ENCODE measurements around the gene F2.

F2 gene

GRCh38 chr11:46672381-46672839 is 46.6 kb upstream of the F2 start:
- Histone ChIP-seq H3K14ac (ENCODE audit: low read length in 2 of 2) (no peak overlapping the region), H4K8ac (ENCODE audit: low read length) (no peak overlapping the region), H3K9ac (ENCODE audit: low read length) (no peak overlapping the region), H3K23ac (ENCODE audit: low read length in 2 of 2) (no peak overlapping the region), H3K79me1 (replicated peaks; ENCODE audit: low read length, poor library complexity, severe bottlenecking) (peaks cover 4% of the 10 kb centered on the region), H3K27me3 (ENCODE audit: control insufficient read depth in 1 of 2, insufficient read depth in 1 of 2, low read length in 2 of 2) (no peaks in the 10 kb centered on the region), H2AK5ac (ENCODE audit: low read length, severe bottlenecking) (no peak overlapping the region), H2BK15ac (ENCODE audit: low read depth, poor library complexity, severe bottlenecking) (no peak overlapping the region), H4K91ac (ENCODE audit: low read length) (no peak overlapping the region), H3K4me2 (ENCODE audit: low read length, poor library complexity, severe bottlenecking) (no peak overlapping the region), H3K18ac (ENCODE audit: low read depth in 1 of 2, low read length in 2 of 2) (no peak overlapping the region), H3K4me3 (ENCODE audit: insufficient read depth in 1 of 2, low read depth in 1 of 2, low read length in 2 of 2) (no peak overlapping the region), H3K4ac (ENCODE audit: low read depth in 1 of 2, low read length in 2 of 2) (no peak overlapping the region), H2BK12ac (ENCODE audit: low read length in 2 of 2) (no peak overlapping the region), H2BK5ac (ENCODE audit: low read depth, low read length, poor library complexity, severe bottlenecking) (no peak overlapping the region), H3K27ac (ENCODE audit: low read length, poor library complexity, severe bottlenecking) (no peak overlapping the region), H2AFZ (ENCODE audit: low read depth, low read length) (no peak overlapping the region), H3K36me3 (ENCODE audit: control insufficient read depth in 1 of 2, insufficient read depth in 2 of 2, low read depth in 1 of 2, low read length in 2 of 2) (peaks cover 69 to 79% of the 10 kb centered on the region in 2 experiments), H3K9me3 (ENCODE audit: control insufficient read depth, low read length) (no peaks in the 10 kb centered on the region), H3K4me1 (ENCODE audit: control insufficient read depth, insufficient read depth, low read depth, low read length) (peaks cover 24% of the 10 kb centered on the region), H2BK120ac (ENCODE audit: low read depth, low read length) (no peak overlapping the region)
- WGBS, result 95% methylated on average over 6 of the region's 7 CpGs
- DNase-seq, result no peak

GRCh38 chr11:46673713-46674462 is 45.1 kb upstream of the F2 start:
- Histone ChIP-seq H2BK15ac (ENCODE audit: low read depth, poor library complexity, severe bottlenecking) (no peak overlapping the region), H2AFZ (ENCODE audit: low read depth, low read length) (no peak overlapping the region), H3K14ac (ENCODE audit: low read length in 2 of 2) (no peak overlapping the region), H3K27ac (ENCODE audit: low read length, poor library complexity, severe bottlenecking) (no peak overlapping the region), H2AK5ac (ENCODE audit: low read length, severe bottlenecking) (no peak overlapping the region), H2BK5ac (ENCODE audit: low read depth, low read length, poor library complexity, severe bottlenecking) (no peak overlapping the region), H3K4me3 (ENCODE audit: insufficient read depth in 1 of 2, low read depth in 1 of 2, low read length in 2 of 2) (no peak overlapping the region), H3K18ac (ENCODE audit: low read depth in 1 of 2, low read length in 2 of 2) (no peak overlapping the region), H3K4ac (ENCODE audit: low read depth in 1 of 2, low read length in 2 of 2) (no peak overlapping the region), H3K23ac (ENCODE audit: low read length in 2 of 2) (no peak overlapping the region), H3K36me3 (ENCODE audit: control insufficient read depth in 1 of 2, insufficient read depth in 2 of 2, low read depth in 1 of 2, low read length in 2 of 2) (peaks cover 67 to 77% of the 10 kb centered on the region in 2 experiments), H3K79me1 (replicated peaks; ENCODE audit: low read length, poor library complexity, severe bottlenecking) (peaks cover 4% of the 10 kb centered on the region), H4K91ac (ENCODE audit: low read length) (no peak overlapping the region), H3K27me3 (ENCODE audit: control insufficient read depth in 1 of 2, insufficient read depth in 1 of 2, low read length in 2 of 2) (no peaks in the 10 kb centered on the region), H3K4me1 (ENCODE audit: control insufficient read depth, insufficient read depth, low read depth, low read length) (peaks cover 32% of the 10 kb centered on the region), H2BK120ac (ENCODE audit: low read depth, low read length) (no peak overlapping the region), H3K4me2 (ENCODE audit: low read length, poor library complexity, severe bottlenecking) (no peak overlapping the region), H4K8ac (ENCODE audit: low read length) (no peak overlapping the region), H2BK12ac (ENCODE audit: low read length in 2 of 2) (no peak overlapping the region), H3K9ac (ENCODE audit: low read length) (no peak overlapping the region), H3K9me3 (ENCODE audit: control insufficient read depth, low read length) (no peaks in the 10 kb centered on the region)
- DNase-seq, result no peak
- WGBS, result 93% methylated on average over 5 of the region's 6 CpGs

GRCh38 chr11:46674463-46675287 is 44.3 kb upstream of the F2 start:
- Histone ChIP-seq H2AFZ (ENCODE audit: low read depth, low read length) (no peak overlapping the region), H3K4me3 (ENCODE audit: insufficient read depth in 1 of 2, low read depth in 1 of 2, low read length in 2 of 2) (no peak overlapping the region), H3K23ac (ENCODE audit: low read length in 2 of 2) (no peak overlapping the region), H3K4me1 (ENCODE audit: control insufficient read depth, insufficient read depth, low read depth, low read length) (peaks cover 32% of the 10 kb centered on the region), H3K36me3 (ENCODE audit: control insufficient read depth in 1 of 2, insufficient read depth in 2 of 2, low read depth in 1 of 2, low read length in 2 of 2) (peaks cover 71 to 77% of the 10 kb centered on the region in 2 experiments), H2AK5ac (ENCODE audit: low read length, severe bottlenecking) (peak overlapping the region; percentile 56), H2BK5ac (ENCODE audit: low read depth, low read length, poor library complexity, severe bottlenecking) (no peak overlapping the region), H3K14ac (ENCODE audit: low read length in 2 of 2) (no peak overlapping the region), H2BK120ac (ENCODE audit: low read depth, low read length) (no peak overlapping the region), H3K9ac (ENCODE audit: low read length) (peak overlapping the region; percentile 80), H3K27ac (ENCODE audit: low read length, poor library complexity, severe bottlenecking) (peak overlapping the region; percentile 63), H4K8ac (ENCODE audit: low read length) (peak overlapping the region; percentile 47), H2BK12ac (ENCODE audit: low read length in 2 of 2) (no peak overlapping the region), H3K18ac (ENCODE audit: low read depth in 1 of 2, low read length in 2 of 2) (peak overlapping the region in 1 of 2 experiments; percentile 58), H3K27me3 (ENCODE audit: control insufficient read depth in 1 of 2, insufficient read depth in 1 of 2, low read length in 2 of 2) (no peaks in the 10 kb centered on the region), H2BK15ac (ENCODE audit: low read depth, poor library complexity, severe bottlenecking) (no peak overlapping the region), H3K79me1 (replicated peaks; ENCODE audit: low read length, poor library complexity, severe bottlenecking) (peaks cover 8% of the 10 kb centered on the region), H4K91ac (ENCODE audit: low read length) (no peak overlapping the region), H3K4ac (ENCODE audit: low read depth in 1 of 2, low read length in 2 of 2) (peak overlapping the region in 1 of 2 experiments; percentile 13), H3K9me3 (ENCODE audit: control insufficient read depth, low read length) (no peaks in the 10 kb centered on the region), H3K4me2 (ENCODE audit: low read length, poor library complexity, severe bottlenecking) (no peak overlapping the region)
- WGBS, result 25% methylated on average over 8 of the region's 12 CpGs
- DNase-seq, result no peak

- Histone ChIP-seq H2BK15ac (ENCODE audit: low read depth, poor library complexity, severe bottlenecking) (no peak overlapping the region), H3K4ac (ENCODE audit: low read depth in 1 of 2, low read length in 2 of 2) (peak overlapping the region in 1 of 2 experiments; percentile 13), H4K91ac (ENCODE audit: low read length) (peak overlapping the region; percentile 34), H3K4me3 (ENCODE audit: insufficient read depth in 1 of 2, low read depth in 1 of 2, low read length in 2 of 2) (peak overlapping the region in 1 of 2 experiments; percentile 46), H3K27me3 (ENCODE audit: control insufficient read depth in 1 of 2, insufficient read depth in 1 of 2, low read length in 2 of 2) (no peaks in the 10 kb centered on the region), H3K79me1 (replicated peaks; ENCODE audit: low read length, poor library complexity, severe bottlenecking) (peaks cover 11% of the 10 kb centered on the region), H2BK12ac (ENCODE audit: low read length in 2 of 2) (no peak overlapping the region), H3K18ac (ENCODE audit: low read depth in 1 of 2, low read length in 2 of 2) (peak overlapping the region; percentile 54 to 58), H2AFZ (ENCODE audit: low read depth, low read length) (no peak overlapping the region), H3K9ac (ENCODE audit: low read length) (peak overlapping the region; percentile 80), H4K8ac (ENCODE audit: low read length) (peak overlapping the region; percentile 47), H3K4me1 (ENCODE audit: control insufficient read depth, insufficient read depth, low read depth, low read length) (peaks cover 32% of the 10 kb centered on the region), H3K27ac (ENCODE audit: low read length, poor library complexity, severe bottlenecking) (peak overlapping the region; percentile 63), H2BK5ac (ENCODE audit: low read depth, low read length, poor library complexity, severe bottlenecking) (no peak overlapping the region), H3K9me3 (ENCODE audit: control insufficient read depth, low read length) (no peaks in the 10 kb centered on the region), H2BK120ac (ENCODE audit: low read depth, low read length) (no peak overlapping the region), H3K14ac (ENCODE audit: low read length in 2 of 2) (no peak overlapping the region), H3K23ac (ENCODE audit: low read length in 2 of 2) (no peak overlapping the region), H3K36me3 (ENCODE audit: control insufficient read depth in 1 of 2, insufficient read depth in 2 of 2, low read depth in 1 of 2, low read length in 2 of 2) (peaks cover 73 to 79% of the 10 kb centered on the region in 2 experiments), H2AK5ac (ENCODE audit: low read length, severe bottlenecking) (peak overlapping the region; percentile 56), H3K4me2 (ENCODE audit: low read length, poor library complexity, severe bottlenecking) (no peak overlapping the region)
- DNase-seq, result peak; percentile 61
- 67% methylated on average over 3 of the region's 4 CpGs for WGBS
Observed at GRCh38 chr11:46675288-46675851, 43.6 kb upstream of the F2 start.
